ENCODE results near the gene FHOD3. TPM values are rescaled to one million over a fixed set of nuclear protein-coding genes. Genes with fewer than 3 reads are reported as not detected.
A peak's percentile ranks its signal among the peaks of the same experiment; 100 is the strongest.

Gene FHOD3
- total RNA-seq, 1 donor, result 13.0 TPM

DNA sequence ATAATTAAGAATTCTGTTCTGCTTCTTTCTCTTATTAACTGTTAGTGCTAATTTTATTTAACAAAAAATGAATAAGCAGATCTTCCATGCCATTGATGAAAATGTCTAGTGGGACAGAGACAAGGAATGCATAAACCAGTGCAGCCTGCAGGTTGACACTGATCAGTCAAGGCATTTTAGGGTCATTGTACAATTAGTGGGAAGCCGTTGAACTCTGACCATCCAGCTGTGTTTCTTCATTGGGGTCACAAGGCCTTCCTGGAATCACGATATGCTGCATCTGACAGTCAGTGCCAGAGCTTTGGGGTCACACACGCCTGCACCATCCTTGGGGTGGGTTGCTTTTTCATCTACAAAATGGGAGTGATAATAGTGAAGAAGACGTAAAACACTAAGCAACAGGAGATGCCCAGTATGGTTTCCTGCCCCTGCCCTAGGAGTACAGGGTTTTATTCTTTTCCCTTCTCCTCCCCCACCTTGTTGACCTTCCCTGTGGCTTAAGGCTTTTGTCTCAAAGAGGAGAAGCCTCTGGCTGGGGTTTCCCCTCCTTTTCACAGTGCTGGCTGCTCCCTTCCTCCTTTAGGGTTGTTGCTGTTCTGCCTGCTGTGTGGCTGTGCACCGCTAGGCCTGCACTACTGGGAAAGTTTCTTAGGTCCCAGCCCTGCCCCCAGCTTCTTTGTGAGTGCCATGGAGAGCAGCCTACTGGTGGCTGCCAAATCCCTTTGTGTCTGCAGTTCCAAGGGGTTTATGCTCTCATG is 285.7 kb downstream of the FHOD3 start:
- Histone ChIP-seq H3K27me3 (ENCODE audit: insufficient read depth, low read length) (no peaks in the 10 kb centered on the region), H3K9me3 (ENCODE audit: low read depth, low read length) (no peaks in the 10 kb centered on the region), H4K20me1 (ENCODE audit: insufficient read depth, low read length) (no peaks in the 10 kb centered on the region), H3K79me2 (ENCODE audit: insufficient read depth, low read length) (no peaks in the 10 kb centered on the region), H3K4me2 (ENCODE audit: insufficient read depth, low read length) (no peak overlapping the region), H3K27ac (ENCODE audit: low read depth, low read length) (no peak overlapping the region), H3K4me1 (ENCODE audit: insufficient read depth, low read length) (peaks cover 22% of the 10 kb centered on the region), H3K36me3 (ENCODE audit: insufficient read depth, low read length) (no peaks in the 10 kb centered on the region), H3K4me3 (ENCODE audit: insufficient read depth, low read length) (no peak overlapping the region), H2AFZ (ENCODE audit: low read length) (no peak overlapping the region)
- TF ChIP-seq CTCF (IDR thresholded peaks at IDR 0.05; ENCODE audit: extremely low read depth, low read depth, low read length), result no peak
- no peak for DNase-seq (ENCODE audit: insufficient read length, low spot score, missing footprints)

GRCh38 chr18:36589857-36590543 is 292.5 kb downstream of the FHOD3 start:
- Histone ChIP-seq H3K4me3 (ENCODE audit: insufficient read depth, low read length) (no peak overlapping the region), H3K4me1 (ENCODE audit: insufficient read depth, low read length) (no peaks in the 10 kb centered on the region), H3K36me3 (ENCODE audit: insufficient read depth, low read length) (no peaks in the 10 kb centered on the region), H3K9me3 (ENCODE audit: low read depth, low read length) (no peaks in the 10 kb centered on the region), H3K4me2 (ENCODE audit: insufficient read depth, low read length) (no peak overlapping the region), H3K27me3 (ENCODE audit: insufficient read depth, low read length) (no peaks in the 10 kb centered on the region), H3K27ac (ENCODE audit: low read depth, low read length) (no peak overlapping the region), H3K79me2 (ENCODE audit: insufficient read depth, low read length) (no peaks in the 10 kb centered on the region), H4K20me1 (ENCODE audit: insufficient read depth, low read length) (no peaks in the 10 kb centered on the region), H2AFZ (ENCODE audit: low read length) (no peak overlapping the region)
- TF ChIP-seq CTCF (IDR thresholded peaks at IDR 0.05; ENCODE audit: extremely low read depth, low read depth, low read length), result no peak
- DNase-seq (ENCODE audit: insufficient read length, low spot score, missing footprints), result no peak

GRCh38 chr18:36590621-36591580 is 293.4 kb downstream of the FHOD3 start:
- Histone ChIP-seq H4K20me1 (ENCODE audit: insufficient read depth, low read length) (no peaks in the 10 kb centered on the region), H3K27ac (ENCODE audit: low read depth, low read length) (no peak overlapping the region), H3K9me3 (ENCODE audit: low read depth, low read length) (no peaks in the 10 kb centered on the region), H3K4me1 (ENCODE audit: insufficient read depth, low read length) (no peaks in the 10 kb centered on the region), H2AFZ (ENCODE audit: low read length) (no peak overlapping the region), H3K36me3 (ENCODE audit: insufficient read depth, low read length) (no peaks in the 10 kb centered on the region), H3K79me2 (ENCODE audit: insufficient read depth, low read length) (no peaks in the 10 kb centered on the region), H3K4me3 (ENCODE audit: insufficient read depth, low read length) (no peak overlapping the region), H3K27me3 (ENCODE audit: insufficient read depth, low read length) (no peaks in the 10 kb centered on the region), H3K4me2 (ENCODE audit: insufficient read depth, low read length) (no peak overlapping the region)
- peak; percentile 80 for DNase-seq (ENCODE audit: insufficient read length, low spot score, missing footprints)
- TF ChIP-seq CTCF (IDR thresholded peaks at IDR 0.05; ENCODE audit: extremely low read depth, low read depth, low read length), result no peak
